Measurements from ENCODE around the gene PRELP. TPM values are rescaled to one million over a fixed set of nuclear protein-coding genes. Genes with fewer than 3 reads are reported as not detected.

Gene PRELP
- total and polyA plus RNA-seq, 9 donors, result 40.9 to 185 (median 97.8) TPM

DNA sequence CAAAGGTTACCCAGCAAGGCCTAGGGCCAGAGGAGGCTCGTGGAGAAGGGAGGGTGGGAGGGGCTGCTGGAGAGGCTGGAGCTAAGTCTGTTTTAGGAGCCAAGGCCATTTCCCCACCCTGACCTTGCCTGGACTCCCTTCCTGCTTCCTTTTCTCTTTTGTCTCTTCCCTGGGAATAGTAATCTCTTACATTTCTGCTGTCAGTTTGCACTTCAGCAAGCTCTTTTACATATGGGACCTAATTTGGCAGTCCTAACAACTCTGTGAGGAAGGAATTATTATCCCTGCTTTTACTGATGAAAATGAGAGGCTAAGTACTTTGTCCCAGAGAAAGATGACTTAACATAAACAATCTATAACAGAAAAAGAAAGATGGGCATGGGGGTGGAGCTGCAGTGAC lies 32.2 kb downstream of the PRELP start:
- Histone ChIP-seq H3K36me3 (no peaks in the 10 kb centered on the region), H3K9me3 (no peaks in the 10 kb centered on the region), H3K27me3 (no peaks in the 10 kb centered on the region), H3K4me1 (ENCODE audit: insufficient read depth) (peaks cover 12% of the 10 kb centered on the region), H3K27ac (peak overlapping the region; percentile 35 to 64), H3K4me3 (no peak overlapping the region)
- intact Hi-C loops (cut with DNase I), result loop anchor here in 3 of 4 donors (5.0 to 10.0 kb wide), 3 partner anchors 117 to 195 kb away; partner anchors contain the start of gene ATP2B4 (in 3 of the 3)
- no peak for DNase-seq
- TF ChIP-seq POLR2A (IDR thresholded peaks at IDR 0.05) (no peak), EP300 (IDR thresholded peaks at IDR 0.05) (no peak)
- TF ChIP-seq, protein P1, sequence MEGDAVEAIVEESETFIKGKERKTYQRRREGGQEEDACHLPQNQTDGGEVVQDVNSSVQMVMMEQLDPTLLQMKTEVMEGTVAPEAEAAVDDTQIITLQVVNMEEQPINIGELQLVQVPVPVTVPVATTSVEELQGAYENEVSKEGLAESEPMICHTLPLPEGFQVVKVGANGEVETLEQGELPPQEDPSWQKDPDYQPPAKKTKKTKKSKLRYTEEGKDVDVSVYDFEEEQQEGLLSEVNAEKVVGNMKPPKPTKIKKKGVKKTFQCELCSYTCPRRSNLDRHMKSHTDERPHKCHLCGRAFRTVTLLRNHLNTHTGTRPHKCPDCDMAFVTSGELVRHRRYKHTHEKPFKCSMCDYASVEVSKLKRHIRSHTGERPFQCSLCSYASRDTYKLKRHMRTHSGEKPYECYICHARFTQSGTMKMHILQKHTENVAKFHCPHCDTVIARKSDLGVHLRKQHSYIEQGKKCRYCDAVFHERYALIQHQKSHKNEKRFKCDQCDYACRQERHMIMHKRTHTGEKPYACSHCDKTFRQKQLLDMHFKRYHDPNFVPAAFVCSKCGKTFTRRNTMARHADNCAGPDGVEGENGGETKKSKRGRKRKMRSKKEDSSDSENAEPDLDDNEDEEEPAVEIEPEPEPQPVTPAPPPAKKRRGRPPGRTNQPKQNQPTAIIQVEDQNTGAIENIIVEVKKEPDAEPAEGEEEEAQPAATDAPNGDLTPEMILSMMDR (IDR thresholded peaks at IDR 0.05), result no peak
- 0 to 17% (median 0%) methylated on average over 1 of the region's 1 CpG for WGBS, 3 donors

DNA sequence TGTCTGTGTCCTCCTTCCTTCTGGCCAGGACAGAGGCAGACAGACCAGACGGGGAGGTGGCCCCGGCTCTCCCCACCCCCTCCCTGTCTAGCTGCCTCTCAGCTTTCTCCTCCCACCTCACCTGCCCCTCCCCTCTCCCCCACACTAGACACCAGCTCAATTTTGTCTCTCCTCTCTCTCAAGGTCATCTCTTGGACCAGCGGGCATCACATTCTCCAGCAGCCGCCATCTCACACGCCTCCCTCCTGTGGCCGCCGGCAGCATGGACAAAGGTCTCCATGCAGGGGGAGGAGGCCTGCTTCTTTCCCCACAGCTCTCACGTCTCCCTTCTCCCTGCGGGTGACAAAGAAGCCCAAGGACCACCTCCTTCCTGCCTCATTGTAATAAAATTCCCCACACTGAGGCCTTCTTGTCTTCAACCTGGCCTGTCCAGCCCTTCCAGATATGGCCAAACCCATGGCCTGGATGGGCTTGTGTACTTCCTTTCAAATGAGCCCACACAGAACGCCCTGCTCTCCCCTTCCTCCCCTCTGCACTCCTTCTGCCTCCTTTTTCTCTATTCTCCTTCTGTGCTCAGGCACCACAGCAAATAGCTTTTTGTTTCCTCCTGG lies 33.0 kb downstream of the PRELP start:
- H3K27me3 ChIP-seq, result no peaks in the 10 kb centered on the region
- peak overlapping the region in 1 of 2 donors; percentile 64 for H3K27ac ChIP-seq
- TF ChIP-seq, protein P1 (IDR thresholded peaks at IDR 0.05), result peak in 1 of 3 donors; percentile 5
- TF ChIP-seq POLR2A (IDR thresholded peaks at IDR 0.05), result no peak
- H3K4me1 ChIP-seq (ENCODE audit: insufficient read depth), result peaks cover 12% of the 10 kb centered on the region
- H3K9me3 ChIP-seq, result no peaks in the 10 kb centered on the region
- intact Hi-C loops (cut with DNase I), result loop anchor here in 3 of 4 donors (5.0 to 10.0 kb wide), 3 partner anchors 116 to 194 kb away; partner anchors contain the start of gene ATP2B4 (in 3 of the 3)
- H3K4me3 ChIP-seq, result no peak overlapping the region
- peak; percentile 42 to 58 (median 56) for DNase-seq
- WGBS, 3 donors, result 27 to 49% (median 46%) methylated on average over 10 of the region's 10 CpGs
- no peaks in the 10 kb centered on the region for H3K36me3 ChIP-seq

DNA sequence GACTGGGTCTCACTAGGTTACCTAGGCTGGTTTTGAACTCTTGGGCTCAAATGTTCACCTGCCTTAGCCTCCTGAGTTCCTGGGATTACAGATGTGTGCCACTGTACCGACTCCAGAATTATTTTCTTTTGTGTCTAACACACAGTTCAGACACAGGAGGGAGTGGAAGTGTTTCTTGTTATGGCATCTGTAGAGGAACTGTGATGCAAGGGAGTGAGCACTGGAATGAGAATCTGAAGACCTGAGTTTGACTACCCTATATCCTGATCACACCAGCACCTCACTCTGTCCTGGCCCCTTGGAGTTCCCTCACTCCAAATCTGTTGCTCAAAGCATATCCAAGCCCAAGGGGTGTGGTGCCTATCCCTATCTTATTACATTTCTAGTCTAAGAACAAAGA lies 33.5 kb downstream of the PRELP start:
- no peak for DNase-seq
- WGBS, 3 donors, result 52 to 92% (median 87%) methylated on average over 1 of the region's 1 CpG
- intact Hi-C loops (cut with DNase I), result loop anchor here in 3 of 4 donors (5.0 to 10.0 kb wide), 3 partner anchors 116 to 193 kb away; partner anchors contain the start of gene ATP2B4 (in 3 of the 3)

DNA sequence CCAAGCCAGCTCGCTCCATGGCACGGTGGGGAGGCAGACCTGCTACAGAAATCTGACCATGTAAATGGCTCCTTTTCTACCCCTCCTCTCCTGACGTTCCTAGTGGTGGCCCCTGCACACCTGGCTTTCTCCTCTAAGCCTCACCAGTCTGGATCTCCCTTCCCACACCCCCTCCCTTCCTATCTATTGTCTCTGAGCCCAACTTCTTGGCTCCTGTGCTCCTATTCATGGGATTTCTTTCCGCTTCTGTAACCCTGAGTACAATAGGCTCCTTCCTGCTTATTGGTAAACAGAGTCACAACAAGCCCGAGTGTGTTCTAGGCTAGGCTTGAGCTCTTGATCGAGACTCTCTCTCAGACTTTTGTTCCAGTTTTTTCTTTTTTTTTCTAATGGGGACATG lies 35.9 kb downstream of the PRELP start:
- Histone ChIP-seq H3K27me3 (no peaks in the 10 kb centered on the region), H3K4me3 (no peak overlapping the region), H3K9me3 (no peaks in the 10 kb centered on the region), H3K36me3 (no peaks in the 10 kb centered on the region), H3K27ac (no peak overlapping the region), H3K4me1 (ENCODE audit: insufficient read depth) (peaks cover 12% of the 10 kb centered on the region)
- no peak for DNase-seq
- intact Hi-C loops (cut with DNase I), result no loop called here
- 83 to 88% (median 88%) methylated on average over 6 of the region's 6 CpGs for WGBS, 3 donors
- no peak for TF ChIP-seq POLR2A (IDR thresholded peaks at IDR 0.05)
- no peak for TF ChIP-seq EP300 (IDR thresholded peaks at IDR 0.05)
- TF ChIP-seq, protein P1 (IDR thresholded peaks at IDR 0.05), result no peak

More for the DNA sequence above, 33.5 kb downstream of the PRELP start:
- Histone ChIP-seq H3K4me1 (ENCODE audit: insufficient read depth) (peaks cover 12% of the 10 kb centered on the region), H3K27ac (peak overlapping the region in 1 of 2 donors; percentile 64), H3K4me3 (no peak overlapping the region), H3K9me3 (no peaks in the 10 kb centered on the region), H3K27me3 (no peaks in the 10 kb centered on the region), H3K36me3 (no peaks in the 10 kb centered on the region)
- TF ChIP-seq EP300 (IDR thresholded peaks at IDR 0.05), result no peak
- TF ChIP-seq, protein P1 (IDR thresholded peaks at IDR 0.05), result no peak
- TF ChIP-seq POLR2A (IDR thresholded peaks at IDR 0.05), result no peak
